Lower leg skin (tissue), 4 donors: ENCODE data around the gene NLRP11. TPM values are rescaled to one million over a fixed set of nuclear protein-coding genes. Genes with fewer than 3 reads are reported as not detected.

Source experiments
- DNase-seq, 2 donors: peaks; one replicate each; pipeline ENCODE4 v3.0.0-alpha.2; 2019; ENCODE audit warnings: low spot score in 2 of 2
- H3K4me3 ChIP-seq: fragments of 200-600 bp; sonication (generic); 2 replicates; pipeline ENCODE4 v1.5.1; 2017; ENCODE audit warnings: mild to moderate bottlenecking, low read depth; ENCODE audit not compliant: poor library complexity, severe bottlenecking
- CTCF ChIP-seq, 3 donors: fragments of 450-650 bp; IDR thresholded peaks; one replicate each; pipeline ENCODE4 v1.5.1; 2016; ENCODE audit warnings: antibody characterized with exemption in 3 of 3, mild to moderate bottlenecking in 3 of 3, moderate library complexity in 2 of 3
- POLR2A ChIP-seq, 2 donors: fragments of 450-650 bp; IDR thresholded peaks; one replicate each; pipeline ENCODE4 v1.6.1; 2016 to 2017; ENCODE audit warnings: antibody characterized with exemption in 2 of 2, mild to moderate bottlenecking in 1 of 2, moderate library complexity in 1 of 2
- WGBS, 2 donors: methylation state at CpG; one replicate each; pipeline ENCODE4 v1.1.5; 2018; 5-methylcytosine and 5-hydroxymethylcytosine counted together
- intact Hi-C: fragments of 100-400 bp; cut with DNase I; formaldehyde crosslinking; loops from one replicate; pipeline ENCODE4 v1.15.0; 2023; ENCODE audit warnings: low total_unique reads
- total RNA-seq, 4 donors: library from RNA; depleted of rRNA; stranded (reverse); fragments of >200 nt; gene quantifications; one replicate each; pipeline ENCODE4 v1.1.0, GENCODE V29; 2016

Gene NLRP11
- under 1 TPM in 1 of 4 donors, not detected in 3; 0.10 TPM for total RNA-seq

- DNase-seq: no peak
- TF ChIP-seq CTCF (IDR thresholded peaks at IDR 0.05): no peak
- TF ChIP-seq POLR2A (IDR thresholded peaks at IDR 0.05): no peak
- intact Hi-C loops: no loop called here
- 85 to 86% methylated on average over 10 of the region's 10 CpGs for whole genome bisulfite sequencing, 2 donors
- no peak within 1 kb of the TSS for H3K4me3 ChIP-seq
Observed at GRCh38 chr19:55831846-55832245, at the start of gene NLRP11. TSS of gene NLRP11 (minus strand) at chr19:55831999. CDS start at chr19:55818174, 13,825 bp downstream.

- intact Hi-C loops: no loop called here
- TF ChIP-seq CTCF (IDR thresholded peaks at IDR 0.05): no peak
- no peak for TF ChIP-seq POLR2A (IDR thresholded peaks at IDR 0.05)
- H3K4me3 ChIP-seq: no peak overlapping the region
- DNase-seq: peak in 1 of 2 donors; percentile 57
- WGBS, 2 donors: 54 to 77% methylated on average over 3 of the region's 3 CpGs
Observed at GRCh38 chr19:55877211-55877610, 45.4 kb upstream of the NLRP11 start.

- H3K4me3 ChIP-seq: no peak overlapping the region
- intact Hi-C loops: no loop called here
- peak in 1 of 2 donors; percentile 18 for DNase-seq
- WGBS, 2 donors: 85 to 90% methylated on average over 11 of the region's 11 CpGs
- TF ChIP-seq CTCF (IDR thresholded peaks at IDR 0.05): no peak
- no peak for TF ChIP-seq POLR2A (IDR thresholded peaks at IDR 0.05)
Observed at GRCh38 chr19:55870736-55871135, 38.9 kb upstream of the NLRP11 start.

GRCh38 chr19:55867101-55867500 lies 35.3 kb upstream of the NLRP11 start:
- no peak for TF ChIP-seq CTCF (IDR thresholded peaks at IDR 0.05)
- no peak for TF ChIP-seq POLR2A (IDR thresholded peaks at IDR 0.05)
- no peak for DNase-seq
- no peak overlapping the region for H3K4me3 ChIP-seq
- 82 to 89% methylated on average over 7 of the region's 7 CpGs for WGBS, 2 donors
- intact Hi-C loops: no loop called here

- no peak for TF ChIP-seq CTCF (IDR thresholded peaks at IDR 0.05)
- TF ChIP-seq POLR2A (IDR thresholded peaks at IDR 0.05): no peak
- intact Hi-C loops: no loop called here
- no peak overlapping the region for H3K4me3 ChIP-seq
- WGBS, 2 donors: 60 to 66% methylated on average over 3 of the region's 3 CpGs
- no peak for DNase-seq
Observed at GRCh38 chr19:55866521-55866920, 34.7 kb upstream of the NLRP11 start.

- 61 to 78% methylated on average over 5 of the region's 5 CpGs for WGBS, 2 donors
- intact Hi-C loops: no loop called here
- no peak for TF ChIP-seq POLR2A (IDR thresholded peaks at IDR 0.05)
- TF ChIP-seq CTCF (IDR thresholded peaks at IDR 0.05): no peak
- DNase-seq: no peak
- H3K4me3 ChIP-seq: no peak overlapping the region
Observed at GRCh38 chr19:55858969-55859368, 27.2 kb upstream of the NLRP11 start.
